GOT3 (cell line): ENCODE measurements around the gene KRTAP12-4.
"Not testable (repeated sequence)": the region's sequence is repeated elsewhere in the genome, so short reads cannot be mapped to it uniquely, and the experiment has no call there.

Experiments used
- DNase-seq: peaks from one replicate; lab custom pipeline; 2025; ENCODE audit warnings: mixed read lengths; lab: John Stamatoyannopoulos, UW

KRTAP12-4 gene

GRCh38 chr21:44686843-44687561, 32.5 kb upstream of the KRTAP12-4 start:
- DNase-seq = no peak

- no peak for DNase-seq
These were observed 31.7 kb upstream of the KRTAP12-4 start for GRCh38 chr21:44686000-44686781.

- not testable (repeated sequence) for DNase-seq
These were observed 30.6 kb upstream of the KRTAP12-4 start for GRCh38 chr21:44685050-44685449.

GRCh38 chr21:44684483-44684882, 30.0 kb upstream of the KRTAP12-4 start:
- DNase-seq = no peak

GRCh38 chr21:44684077-44684476, 29.6 kb upstream of the KRTAP12-4 start:
- DNase-seq = no peak

- DNase-seq = no peak
These were observed 28.2 kb upstream of the KRTAP12-4 start for GRCh38 chr21:44682580-44683151.

- DNase-seq = no peak
These were observed 27.6 kb upstream of the KRTAP12-4 start, which contains the start of gene KRTAP12-1 for GRCh38 chr21:44681861-44682579. Gene KRTAP12-1, minus strand, starts transcription at chr21:44682163. Its CDS starts 40 bp downstream, at chr21:44682123.

GRCh38 chr21:44681152-44681551, 26.7 kb upstream of the KRTAP12-4 start:
- DNase-seq = no peak

GRCh38 chr21:44677881-44678280, 23.4 kb upstream of the KRTAP12-4 start:
- no peak for DNase-seq

- no peak for DNase-seq
These were observed 17.5 kb upstream of the KRTAP12-4 start for GRCh38 chr21:44671911-44672310.

- no peak for DNase-seq
These were observed 16.4 kb upstream of the KRTAP12-4 start for GRCh38 chr21:44670642-44671432.

- no peak for DNase-seq
These were observed 13.2 kb upstream of the KRTAP12-4 start for GRCh38 chr21:44667612-44668011.

- no peak for DNase-seq
These were observed 12.2 kb upstream of the KRTAP12-4 start, which contains the start of gene KRTAP12-2 for GRCh38 chr21:44666401-44667320. Gene KRTAP12-2, minus strand, starts transcription at chr21:44666927. Its CDS starts 41 bp downstream, at chr21:44666886.

GRCh38 chr21:44664691-44665090, 10.2 kb upstream of the KRTAP12-4 start:
- no peak for DNase-seq

GRCh38 chr21:44661567-44661966, 7.1 kb upstream of the KRTAP12-4 start:
- not testable (repeated sequence) for DNase-seq

- no peak for DNase-seq
These were observed 4.6 kb upstream of the KRTAP12-4 start for GRCh38 chr21:44658913-44659595.

GRCh38 chr21:44658541-44658910, 4.1 kb upstream of the KRTAP12-4 start:
- DNase-seq = no peak

GRCh38 chr21:44657635-44658540, 3.4 kb upstream of the KRTAP12-4 start, which contains the start of gene KRTAP12-3:
Gene KRTAP12-3, plus strand, starts transcription at chr21:44657932. Its CDS starts 48 bp downstream, at chr21:44657980.
- DNase-seq = no peak
